ENCODE measurements around the gene BCKDHA. TPM values are rescaled to one million over a fixed set of nuclear protein-coding genes. Genes with fewer than 3 reads are reported as not detected.
"Not testable (repeated sequence)": the region's sequence is repeated elsewhere in the genome, so short reads cannot be mapped to it uniquely, and the experiment has no call there.

Gene BCKDHA
- total and polyA plus RNA-seq, 8 donors: 1.8 to 80.6 (median 43.1) TPM

DNA sequence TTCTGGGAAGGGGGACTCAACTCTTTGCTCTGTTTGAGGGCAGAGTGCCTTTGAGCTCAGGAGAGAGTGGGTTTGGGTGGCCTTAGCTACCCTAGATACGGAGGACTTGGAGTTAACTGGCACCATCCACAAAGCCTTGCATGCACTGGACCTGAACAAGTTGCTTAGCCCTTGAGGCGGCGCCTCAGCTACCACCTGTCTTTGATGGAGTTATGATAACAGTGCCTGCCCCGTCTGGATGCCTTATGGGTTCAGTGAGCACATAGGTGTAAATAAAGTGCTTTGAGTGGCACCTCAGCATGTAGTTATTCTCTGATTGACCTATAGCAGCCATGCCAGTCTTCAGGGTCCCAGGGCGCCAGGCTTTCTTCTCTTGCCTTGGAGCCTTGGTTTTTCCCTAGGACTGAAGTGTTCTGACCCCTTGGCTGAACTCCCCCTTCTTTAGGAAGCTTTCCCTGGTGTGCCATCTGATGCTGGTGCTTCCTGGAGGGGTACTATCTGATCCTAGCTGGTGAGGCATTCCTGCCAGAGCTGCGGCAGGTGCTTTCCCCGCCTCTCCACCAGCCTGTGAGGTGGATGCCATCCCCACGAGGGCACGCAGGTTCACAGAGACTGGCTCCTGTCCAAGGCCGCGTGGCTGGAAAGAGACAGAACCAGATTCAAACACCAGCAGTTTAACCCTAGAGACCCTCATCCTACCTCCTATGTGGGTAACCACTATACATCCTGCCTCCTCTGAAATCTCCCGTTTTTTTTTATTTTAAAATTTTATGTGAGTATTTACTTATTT lies 5.8 kb downstream of the BCKDHA start:
- H3K27ac ChIP-seq: no peak overlapping the region

DNA sequence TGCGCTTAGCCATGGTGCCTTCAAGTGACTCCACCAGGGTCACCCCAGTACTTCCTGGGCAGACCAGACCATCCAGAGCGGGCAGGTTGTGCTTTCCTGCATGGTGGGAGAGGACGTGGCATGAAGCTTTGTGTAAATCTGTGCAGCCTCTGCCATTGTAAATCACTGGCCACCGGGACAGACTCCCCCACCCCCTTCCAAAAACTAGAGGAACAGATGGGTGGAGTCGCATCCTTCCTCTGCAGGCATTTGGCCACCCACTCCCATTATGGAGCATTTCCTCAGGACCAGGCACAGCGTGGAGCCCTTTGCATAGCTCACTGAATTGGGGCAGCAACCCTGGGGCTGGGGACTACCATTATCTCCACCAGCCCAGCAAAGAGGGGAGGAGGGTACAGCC lies 8.2 kb downstream of the BCKDHA start:
- peaks cover 2 to 44% (median 25%) of the 10 kb centered on the region in 4 donors for H3K36me3 ChIP-seq
- H3K27ac ChIP-seq: no peak overlapping the region
- peaks cover 12 to 73% (median 33%) of the 10 kb centered on the region in 4 donors for H3K4me1 ChIP-seq
- WGBS, 5 donors: 81 to 87% (median 85%) methylated on average over 5 to 6 of the region's 6 CpGs
- no peak overlapping the region for H3K4me3 ChIP-seq
- intact Hi-C loops (cut with DNase I; ENCODE audit: low total_unique reads): no loop called here
- no peaks in the 10 kb centered on the region for H3K27me3 ChIP-seq
- H3K9me3 ChIP-seq: no peaks in the 10 kb centered on the region
- no peak for DNase-seq
- TF ChIP-seq, protein P1, sequence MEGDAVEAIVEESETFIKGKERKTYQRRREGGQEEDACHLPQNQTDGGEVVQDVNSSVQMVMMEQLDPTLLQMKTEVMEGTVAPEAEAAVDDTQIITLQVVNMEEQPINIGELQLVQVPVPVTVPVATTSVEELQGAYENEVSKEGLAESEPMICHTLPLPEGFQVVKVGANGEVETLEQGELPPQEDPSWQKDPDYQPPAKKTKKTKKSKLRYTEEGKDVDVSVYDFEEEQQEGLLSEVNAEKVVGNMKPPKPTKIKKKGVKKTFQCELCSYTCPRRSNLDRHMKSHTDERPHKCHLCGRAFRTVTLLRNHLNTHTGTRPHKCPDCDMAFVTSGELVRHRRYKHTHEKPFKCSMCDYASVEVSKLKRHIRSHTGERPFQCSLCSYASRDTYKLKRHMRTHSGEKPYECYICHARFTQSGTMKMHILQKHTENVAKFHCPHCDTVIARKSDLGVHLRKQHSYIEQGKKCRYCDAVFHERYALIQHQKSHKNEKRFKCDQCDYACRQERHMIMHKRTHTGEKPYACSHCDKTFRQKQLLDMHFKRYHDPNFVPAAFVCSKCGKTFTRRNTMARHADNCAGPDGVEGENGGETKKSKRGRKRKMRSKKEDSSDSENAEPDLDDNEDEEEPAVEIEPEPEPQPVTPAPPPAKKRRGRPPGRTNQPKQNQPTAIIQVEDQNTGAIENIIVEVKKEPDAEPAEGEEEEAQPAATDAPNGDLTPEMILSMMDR (IDR thresholded peaks at IDR 0.05): no peak
- TF ChIP-seq POLR2AphosphoS5 (IDR thresholded peaks at IDR 0.05) (no peak), EP300 (IDR thresholded peaks at IDR 0.05) (no peak), POLR2A (IDR thresholded peaks at IDR 0.05) (no peak)

More for the DNA sequence above, 5.8 kb downstream of the BCKDHA start:
- Histone ChIP-seq H3K36me3 (peaks cover 0 to 38% (median 19%) of the 10 kb centered on the region in 4 donors), H3K27me3 (no peaks in the 10 kb centered on the region), H3K9me3 (no peaks in the 10 kb centered on the region), H3K4me1 (peaks cover 7 to 68% (median 24%) of the 10 kb centered on the region in 4 donors), H3K4me3 (no peak overlapping the region)
- TF ChIP-seq, protein P1 (IDR thresholded peaks at IDR 0.05): no peak
- TF ChIP-seq POLR2A (IDR thresholded peaks at IDR 0.05) (no peak), POLR2AphosphoS5 (IDR thresholded peaks at IDR 0.05) (no peak), EP300 (IDR thresholded peaks at IDR 0.05) (no peak)
- DNase-seq: no peak
- WGBS, 5 donors: 41 to 60% (median 49%) methylated on average over 11 to 12 of the region's 12 CpGs
- intact Hi-C loops (cut with DNase I; ENCODE audit: low total_unique reads): no loop called here

DNA sequence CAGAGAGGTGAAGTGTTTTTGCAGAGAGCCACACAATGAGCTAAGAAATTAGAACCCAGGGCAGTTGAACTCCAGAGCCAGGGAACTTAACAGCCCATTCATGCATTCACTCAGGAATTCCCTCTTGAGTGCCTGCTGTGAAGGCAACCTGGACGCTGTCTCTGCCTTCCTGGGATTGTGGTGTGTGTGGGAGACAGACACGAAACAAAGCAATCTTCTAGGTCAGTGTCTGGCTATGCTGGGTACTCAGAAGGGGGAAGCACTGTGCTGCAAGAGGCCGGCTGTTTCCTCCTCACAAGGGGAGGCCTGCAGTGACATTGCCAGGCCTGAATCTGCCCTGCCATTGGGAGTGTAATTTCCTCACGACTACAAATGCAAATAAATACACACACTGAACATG lies 9.7 kb downstream of the BCKDHA start:
- Histone ChIP-seq H3K27ac (peak overlapping the region in 4 of 5 donors; percentile 2 to 72 (median 37)), H3K9me3 (no peaks in the 10 kb centered on the region), H3K4me1 (peaks cover 12 to 86% (median 36%) of the 10 kb centered on the region in 4 donors), H3K36me3 (peaks cover 8 to 43% (median 34%) of the 10 kb centered on the region in 4 donors), H3K4me3 (no peak overlapping the region), H3K27me3 (no peaks in the 10 kb centered on the region)
- no peak for DNase-seq
- intact Hi-C loops (cut with DNase I; ENCODE audit: low total_unique reads): no loop called here
- WGBS, 5 donors: 47 to 73% (median 59%) methylated on average over 4 of the region's 4 CpGs
- TF ChIP-seq POLR2AphosphoS5 (IDR thresholded peaks at IDR 0.05) (no peak), POLR2A (IDR thresholded peaks at IDR 0.05) (no peak), EP300 (IDR thresholded peaks at IDR 0.05) (no peak)
- TF ChIP-seq, protein P1 (IDR thresholded peaks at IDR 0.05): no peak

DNA sequence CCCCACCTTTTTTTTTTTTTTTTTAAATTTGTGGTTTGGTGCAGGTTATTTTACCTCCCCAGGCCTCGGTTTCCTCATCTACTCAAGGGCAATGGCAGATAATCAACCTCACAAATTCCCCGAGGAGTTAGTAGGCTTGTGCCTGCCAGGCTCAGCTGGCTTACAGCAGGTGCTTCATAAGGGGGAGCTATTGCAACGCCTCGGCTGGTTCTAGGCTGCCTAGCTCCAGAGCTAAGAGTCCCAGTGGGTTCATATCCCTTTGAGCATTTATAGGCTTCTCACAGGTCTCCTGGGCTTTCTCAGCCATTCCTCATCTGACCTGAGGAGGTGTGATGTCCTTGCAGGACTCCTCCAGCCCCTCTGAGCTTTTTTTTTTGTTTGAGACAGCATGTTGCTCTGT lies 10.6 kb downstream of the BCKDHA start:
- WGBS, 5 donors: 64 to 84% (median 69%) methylated on average over 4 of the region's 4 CpGs
- H3K36me3 ChIP-seq: peaks cover 14 to 42% (median 35%) of the 10 kb centered on the region in 4 donors

DNA sequence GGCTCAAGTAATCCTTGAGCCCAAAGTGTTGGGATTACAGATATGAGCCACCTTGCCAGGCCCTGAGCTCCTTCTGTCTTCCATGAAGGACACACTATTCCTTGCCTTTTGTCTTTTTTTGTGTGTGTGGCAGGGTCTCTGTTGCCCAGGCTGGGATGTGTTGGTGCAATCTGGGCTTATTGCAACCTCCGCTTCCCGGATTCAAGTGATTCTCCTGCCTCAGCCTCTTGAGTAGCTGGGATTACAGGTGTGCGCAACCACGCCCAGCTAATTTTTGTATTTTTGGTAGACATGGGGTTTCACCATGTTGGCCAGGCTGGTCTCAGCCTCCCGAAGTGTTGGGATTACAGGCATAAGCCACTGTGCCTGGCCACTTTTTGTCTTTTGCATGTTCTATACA lies 11.2 kb downstream of the BCKDHA start:
- intact Hi-C loops (cut with DNase I; ENCODE audit: low total_unique reads): not testable (repeated sequence)
- peaks cover 12 to 75% (median 29%) of the 10 kb centered on the region in 4 donors for H3K4me1 ChIP-seq

More for the DNA sequence above, 10.6 kb downstream of the BCKDHA start:
- intact Hi-C loops (cut with DNase I; ENCODE audit: low total_unique reads): no loop called here
- DNase-seq: no peak
- H3K27ac ChIP-seq: peak overlapping the region; percentile 67 to 80 (median 72)
- TF ChIP-seq EP300 (IDR thresholded peaks at IDR 0.05): no peak
- TF ChIP-seq POLR2AphosphoS5 (IDR thresholded peaks at IDR 0.05): no peak
- no peak for TF ChIP-seq POLR2A (IDR thresholded peaks at IDR 0.05)
- TF ChIP-seq, protein P1 (IDR thresholded peaks at IDR 0.05): no peak
- peaks cover 12 to 81% (median 32%) of the 10 kb centered on the region in 4 donors for H3K4me1 ChIP-seq
- H3K27me3 ChIP-seq: no peaks in the 10 kb centered on the region
- no peak overlapping the region for H3K4me3 ChIP-seq
- no peaks in the 10 kb centered on the region for H3K9me3 ChIP-seq

More for the DNA sequence above, 11.2 kb downstream of the BCKDHA start:
- peaks cover 20 to 42% (median 37%) of the 10 kb centered on the region in 4 donors for H3K36me3 ChIP-seq
- H3K27ac ChIP-seq: peak overlapping the region; percentile 67 to 80 (median 72)
- H3K9me3 ChIP-seq, DNase-seq, H3K27me3 ChIP-seq, H3K4me3 ChIP-seq: not testable (repeated sequence)
- WGBS, 5 donors: 74 to 87% (median 78%) methylated on average over 5 of the region's 5 CpGs

Measured in stomach (tissue), 9 donors.